ENCODE data around the gene TRIM47.

- TF ChIP-seq EZH2phosphoT487 (IDR thresholded peaks at IDR 0.05; ENCODE audit: insufficient read depth, low read depth) = no peak
- TF ChIP-seq EZH2 (IDR thresholded peaks at IDR 0.05; ENCODE audit: insufficient read depth, poor library complexity, severe bottlenecking) = no peak
Observed at GRCh38 chr17:75845933-75846691, 32.3 kb downstream of the TRIM47 start.
